Activated naive CD4-positive, alpha-beta T cell treated with anti-CD3 and anti-CD28 coated beads for 36 hours (primary cell): ENCODE data around the gene SCN2B. TPM values are rescaled to one million over a fixed set of nuclear protein-coding genes. Genes with fewer than 3 reads are reported as not detected.
A peak's percentile ranks its signal among the peaks of the same experiment; 100 is the strongest.

Experiments used
- CTCF ChIA-PET: fragments of 350-600 bp; sonication (Branson Sonifier 250); formaldehyde crosslinking; loops from one replicate; lab custom pipeline; 2021; ENCODE audit warnings: antibody characterized with exemption; lab: Charles Lee
- DNase-seq: peaks from one replicate; pipeline ENCODE4 v3.0.0-alpha.2; 2020
- H3K27ac Mint-ChIP-seq: one replicate; pipeline ENCODE4 v1.8.0; 2021; ENCODE audit warnings: mild to moderate bottlenecking, mixed read lengths
- H3K27me3 Mint-ChIP-seq: one replicate; pipeline ENCODE4 v1.8.0; 2021; ENCODE audit warnings: low read depth, mixed read lengths
- H3K36me3 Mint-ChIP-seq: one replicate; pipeline ENCODE4 v1.8.0; 2021; ENCODE audit warnings: low read depth, mixed read lengths
- H3K4me1 Mint-ChIP-seq: one replicate; pipeline ENCODE4 v1.8.0; 2021; ENCODE audit warnings: low read depth, mixed read lengths
- H3K4me3 Mint-ChIP-seq: one replicate; pipeline ENCODE4 v1.8.0; 2021; ENCODE audit warnings: mild to moderate bottlenecking, moderate library complexity, mixed read lengths
- H3K9me3 Mint-ChIP-seq: one replicate; pipeline ENCODE4 v1.8.0; 2021; ENCODE audit warnings: mixed read lengths
- intact Hi-C: fragments of 100-400 bp; cut with micrococcal nuclease; formaldehyde crosslinking; loops from one replicate; pipeline ENCODE4 v1.15.1; 2023
- total RNA-seq, 2 experiments: library from RNA; stranded (reverse); gene quantifications; one replicate each; pipeline ENCODE4 v1.2.3, GENCODE V29; 2021

The SCN2B gene
- total RNA-seq, 2 experiments from 2014 or later = not detected

GRCh38 chr11:118162846-118163245 lies 13.6 kb downstream of the SCN2B start:
- intact Hi-C loops = no loop called here
- peaks cover 8% of the 10 kb centered on the region for H3K27me3 Mint-ChIP-seq
- H3K9me3 Mint-ChIP-seq = no peaks in the 10 kb centered on the region
- H3K36me3 Mint-ChIP-seq = no peaks in the 10 kb centered on the region
- no peak overlapping the region for H3K27ac Mint-ChIP-seq
- CTCF ChIA-PET = interaction anchor here (2.4 kb wide), 1 partner anchor 9 kb away, joined by 12 read pairs; no protein-coding TSS in a partner anchor
- H3K4me1 Mint-ChIP-seq = no peaks in the 10 kb centered on the region
- no peak for DNase-seq
- no peak overlapping the region for H3K4me3 Mint-ChIP-seq

DNA sequence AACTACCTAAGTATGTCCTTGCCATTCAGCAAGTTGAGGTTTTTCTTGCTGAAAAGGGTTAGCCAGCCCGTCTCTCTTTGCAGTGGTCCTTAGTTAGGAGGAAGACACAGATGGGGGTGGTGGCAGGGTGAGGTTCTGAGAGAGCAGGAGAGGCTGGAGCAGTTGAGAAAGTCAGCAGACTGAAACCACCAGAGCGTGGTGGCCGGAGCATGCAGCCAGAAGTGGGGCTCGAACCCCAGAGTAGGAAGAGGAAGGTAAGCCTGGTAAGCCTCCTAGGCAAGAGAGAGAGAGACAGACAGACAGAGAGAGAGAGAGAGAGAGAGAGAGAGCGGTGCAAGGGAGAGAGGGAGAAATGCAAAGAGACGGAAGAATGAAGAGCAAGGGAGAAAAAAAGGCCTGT lies 14.7 kb downstream of the SCN2B start:
- H3K9me3 Mint-ChIP-seq = no peaks in the 10 kb centered on the region
- no peaks in the 10 kb centered on the region for H3K36me3 Mint-ChIP-seq
- H3K4me1 Mint-ChIP-seq = peaks cover under 1% of the 10 kb centered on the region
- intact Hi-C loops = no loop called here
- H3K27me3 Mint-ChIP-seq = peaks cover 18% of the 10 kb centered on the region
- CTCF ChIA-PET = interaction anchor here (2.4 kb wide), 1 partner anchor 10 kb away, joined by 12 read pairs; no protein-coding TSS in a partner anchor
- no peak overlapping the region for H3K4me3 Mint-ChIP-seq
- H3K27ac Mint-ChIP-seq = no peak overlapping the region
- DNase-seq = no peak

DNA sequence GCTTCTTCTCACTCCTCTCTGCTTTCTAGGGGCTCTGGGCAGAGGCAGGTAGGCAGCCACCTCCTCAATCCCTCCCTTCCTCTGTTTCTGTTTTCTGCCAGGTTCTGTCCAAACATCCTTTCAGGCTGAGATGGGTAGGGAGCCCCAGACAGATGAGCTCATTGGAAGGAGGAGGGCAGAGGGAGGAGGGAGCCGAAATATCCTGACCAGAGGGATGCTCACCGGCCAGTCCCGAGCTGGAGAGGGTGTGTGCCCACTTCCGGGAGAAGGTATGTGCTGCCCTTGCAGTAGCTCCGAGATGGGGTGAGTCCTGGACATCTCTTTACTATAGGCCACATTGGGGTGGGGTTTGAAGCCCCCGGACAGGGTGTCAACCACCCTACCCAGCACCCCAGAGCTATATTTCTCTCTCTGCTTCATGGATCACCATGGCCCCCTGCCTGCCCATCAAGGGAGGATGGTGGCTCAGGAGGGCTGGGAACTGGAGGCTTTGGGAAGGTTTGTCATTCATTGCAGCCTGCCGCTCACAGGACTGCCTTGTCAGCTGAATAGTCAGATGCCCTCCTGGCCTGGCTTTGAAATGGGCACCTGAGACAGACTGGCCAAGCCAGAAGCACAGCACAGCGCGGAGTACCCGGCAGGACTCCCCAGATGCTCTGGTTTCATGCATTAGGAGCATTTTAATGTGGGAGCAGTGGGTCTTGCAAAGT lies 19.1 kb downstream of the SCN2B start:
- H3K4me1 Mint-ChIP-seq = peaks cover 11% of the 10 kb centered on the region
- H3K27ac Mint-ChIP-seq = no peak overlapping the region
- no peaks in the 10 kb centered on the region for H3K9me3 Mint-ChIP-seq
- CTCF ChIA-PET = interaction anchor here (0.9 to 5.3 kb wide), 3 partner anchors 13 to 314 kb away, joined by 3 to 74 read pairs (median 9); no protein-coding TSS in a partner anchor
- no peak for DNase-seq
- peaks cover 55% of the 10 kb centered on the region for H3K27me3 Mint-ChIP-seq
- H3K36me3 Mint-ChIP-seq = no peaks in the 10 kb centered on the region
- no peak overlapping the region for H3K4me3 Mint-ChIP-seq
- intact Hi-C loops = no loop called here

- DNase-seq = peak; percentile 39
- no peak overlapping the region for H3K27ac Mint-ChIP-seq
- intact Hi-C loops = no loop called here
- H3K4me3 Mint-ChIP-seq = no peak overlapping the region
- CTCF ChIA-PET = interaction anchor here (0.7 to 5.3 kb wide), 6 partner anchors 10 to 313 kb away, joined by 3 to 74 read pairs (median 5); no protein-coding TSS in a partner anchor
- peaks cover 61% of the 10 kb centered on the region for H3K27me3 Mint-ChIP-seq
- no peaks in the 10 kb centered on the region for H3K9me3 Mint-ChIP-seq
- no peaks in the 10 kb centered on the region for H3K36me3 Mint-ChIP-seq
- peaks cover 11% of the 10 kb centered on the region for H3K4me1 Mint-ChIP-seq
These were observed 19.8 kb downstream of the SCN2B start for GRCh38 chr11:118156531-118157185.

DNA sequence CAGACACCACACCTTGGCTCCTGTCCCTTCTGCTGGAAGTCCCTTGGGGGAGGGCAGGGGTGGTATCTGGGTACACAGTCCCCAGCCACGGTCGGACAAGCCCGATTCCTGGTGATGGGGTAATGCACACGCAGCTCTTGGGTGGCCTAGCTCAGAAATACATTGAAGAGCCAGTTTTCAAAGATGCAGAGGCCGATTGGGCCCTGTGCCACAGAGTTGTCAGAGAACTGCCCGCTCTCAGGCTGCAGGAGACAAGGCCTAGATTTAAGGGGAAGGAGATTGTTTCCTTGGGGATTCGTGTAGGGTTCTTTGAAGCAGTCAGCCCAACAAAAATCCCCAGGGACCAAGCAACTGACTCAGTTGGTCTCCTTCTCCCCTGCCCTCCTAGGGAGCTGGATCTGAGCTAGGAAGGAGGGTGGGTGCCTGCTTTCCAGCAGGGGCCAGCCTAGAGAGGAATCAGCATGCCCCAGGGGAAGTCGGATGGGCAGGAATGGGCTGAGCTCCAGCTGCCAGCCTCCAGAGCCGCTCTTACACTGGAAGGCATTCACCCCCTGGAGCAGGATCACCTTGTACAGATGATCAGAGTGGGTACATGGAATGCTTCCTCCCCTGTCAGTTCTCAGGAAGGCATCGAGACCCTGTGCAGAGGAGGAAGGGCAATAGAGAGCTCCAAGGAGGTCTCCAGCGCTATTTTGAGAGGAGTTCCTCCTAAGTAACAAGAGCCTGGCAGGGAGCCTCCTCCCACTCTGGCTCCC lies 20.5 kb downstream of the SCN2B start:
- Mint-ChIP-seq H3K4me1 (peaks cover 11% of the 10 kb centered on the region), H3K27me3 (peaks cover 64% of the 10 kb centered on the region), H3K4me3 (no peak overlapping the region), H3K9me3 (no peaks in the 10 kb centered on the region), H3K36me3 (no peaks in the 10 kb centered on the region), H3K27ac (no peak overlapping the region)
- DNase-seq = no peak
- intact Hi-C loops = no loop called here
- CTCF ChIA-PET = interaction anchor here (0.7 to 5.3 kb wide), 6 partner anchors 11 to 224 kb away, joined by 3 to 74 read pairs (median 6); no protein-coding TSS in a partner anchor

GRCh38 chr11:118154641-118155040 lies 21.8 kb downstream of the SCN2B start:
- no peak overlapping the region for H3K4me3 Mint-ChIP-seq
- CTCF ChIA-PET = interaction anchor here (2.1 to 5.3 kb wide), 2 partner anchors 11 to 15 kb away, joined by 6 to 74 read pairs; no protein-coding TSS in a partner anchor

DNA sequence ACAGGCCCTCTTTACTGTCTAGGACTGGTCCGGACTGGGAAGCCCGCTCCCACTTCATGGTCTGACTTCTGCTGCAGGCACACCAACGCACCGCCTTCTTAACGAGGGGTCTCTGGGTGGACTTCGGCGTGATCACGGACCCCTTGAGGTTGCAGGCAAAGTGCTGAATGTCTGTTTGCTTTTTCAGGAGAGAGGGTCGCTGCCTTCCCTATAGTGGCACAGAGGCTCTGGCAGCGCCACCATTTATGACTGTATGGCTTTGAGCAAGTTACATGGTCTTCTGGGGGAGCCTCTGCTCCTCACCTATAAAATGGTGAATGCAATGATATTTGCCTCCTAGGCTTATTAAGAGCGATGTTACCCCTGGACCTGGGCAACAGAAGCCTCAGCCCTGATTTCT lies 22.5 kb downstream of the SCN2B start:
- CTCF ChIA-PET = interaction anchor here (2.1 to 5.3 kb wide), 3 partner anchors 10 to 18 kb away, joined by 6 to 74 read pairs (median 14); no protein-coding TSS in a partner anchor
- peaks cover 11% of the 10 kb centered on the region for H3K4me1 Mint-ChIP-seq
- H3K4me3 Mint-ChIP-seq = peak overlapping the region; percentile 60
- DNase-seq = no peak
- H3K9me3 Mint-ChIP-seq = no peaks in the 10 kb centered on the region
- intact Hi-C loops = no loop called here
- no peak overlapping the region for H3K27ac Mint-ChIP-seq
- peaks cover 61% of the 10 kb centered on the region for H3K27me3 Mint-ChIP-seq
- no peaks in the 10 kb centered on the region for H3K36me3 Mint-ChIP-seq

More at GRCh38 chr11:118154641-118155040, 21.8 kb downstream of the SCN2B start:
- Mint-ChIP-seq H3K4me1 (peaks cover 11% of the 10 kb centered on the region), H3K9me3 (no peaks in the 10 kb centered on the region), H3K27ac (no peak overlapping the region), H3K27me3 (peaks cover 63% of the 10 kb centered on the region), H3K36me3 (no peaks in the 10 kb centered on the region)
- no peak for DNase-seq
- intact Hi-C loops = no loop called here

- H3K4me1 Mint-ChIP-seq = peaks cover 11% of the 10 kb centered on the region
- no peak overlapping the region for H3K27ac Mint-ChIP-seq
- peaks cover 62% of the 10 kb centered on the region for H3K27me3 Mint-ChIP-seq
- intact Hi-C loops = no loop called here
- H3K4me3 Mint-ChIP-seq = peak overlapping the region; percentile 60
- no peaks in the 10 kb centered on the region for H3K36me3 Mint-ChIP-seq
- no peaks in the 10 kb centered on the region for H3K9me3 Mint-ChIP-seq
- no peak for DNase-seq
- CTCF ChIA-PET = interaction anchor here (2.2 kb wide), 1 partner anchor 18 kb away, joined by 14 read pairs; no protein-coding TSS in a partner anchor
These were observed 22.9 kb downstream of the SCN2B start for GRCh38 chr11:118153516-118153915.

GRCh38 chr11:118152552-118153471 lies 23.6 kb downstream of the SCN2B start, which contains the start of gene SCN4B:
Gene SCN4B, minus strand, starts transcription at chr11:118152823. Its CDS starts 150 bp downstream, at chr11:118152673.
- Mint-ChIP-seq H3K4me3 (peak within 1 kb of the TSS; percentile 60), H3K9me3 (no peaks in the 10 kb centered on the region), H3K36me3 (no peaks in the 10 kb centered on the region), H3K4me1 (peaks cover 11% of the 10 kb centered on the region), H3K27me3 (peaks cover 58% of the 10 kb centered on the region), H3K27ac (no peak within 1 kb of the TSS)
- CTCF ChIA-PET = interaction anchor here (1.0 to 2.2 kb wide), 2 partner anchors 8 to 19 kb away, joined by 3 to 14 read pairs; no protein-coding TSS in a partner anchor
- no peak for DNase-seq
- intact Hi-C loops = no loop called here

- Mint-ChIP-seq H3K4me3 (peak overlapping the region; percentile 39), H3K27me3 (peaks cover 51% of the 10 kb centered on the region)
These were observed 24.4 kb downstream of the SCN2B start for GRCh38 chr11:118152020-118152551.

DNA sequence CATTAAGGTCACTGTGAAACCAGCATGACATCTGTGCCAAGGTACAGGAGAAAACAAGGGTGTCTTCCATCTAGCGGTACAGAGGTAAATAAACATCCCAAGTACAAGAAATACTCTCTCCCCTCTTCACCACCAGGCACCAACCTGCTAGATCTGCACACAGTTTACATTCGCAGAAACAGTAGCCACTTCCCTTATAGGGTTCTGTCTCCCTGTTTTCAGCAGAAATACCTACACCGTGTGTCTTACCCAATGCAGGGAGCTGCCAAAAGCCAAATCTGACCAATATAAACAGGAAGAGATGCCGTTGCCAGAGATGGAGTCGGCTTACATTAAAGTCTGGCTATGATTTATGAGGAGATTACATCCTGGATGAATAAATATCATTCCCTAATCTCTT lies 25.0 kb downstream of the SCN2B start:
- Mint-ChIP-seq H3K4me1 (peaks cover 8% of the 10 kb centered on the region), H3K27me3 (peaks cover 46% of the 10 kb centered on the region), H3K9me3 (no peaks in the 10 kb centered on the region), H3K4me3 (no peak overlapping the region), H3K36me3 (no peaks in the 10 kb centered on the region), H3K27ac (no peak overlapping the region)
- CTCF ChIA-PET = interaction anchor here (0.8 kb wide), 1 partner anchor 20 kb away, joined by 4 read pairs; no protein-coding TSS in a partner anchor
- DNase-seq = no peak
- intact Hi-C loops = no loop called here

More at GRCh38 chr11:118152020-118152551, 24.4 kb downstream of the SCN2B start:
- H3K4me1 Mint-ChIP-seq = peaks cover 11% of the 10 kb centered on the region
- no peaks in the 10 kb centered on the region for H3K9me3 Mint-ChIP-seq
- CTCF ChIA-PET = interaction anchor here (1.0 to 2.2 kb wide), 2 partner anchors 8 to 20 kb away, joined by 3 to 14 read pairs; no protein-coding TSS in a partner anchor
- intact Hi-C loops = no loop called here
- H3K27ac Mint-ChIP-seq = no peak overlapping the region
- DNase-seq = no peak
- no peaks in the 10 kb centered on the region for H3K36me3 Mint-ChIP-seq
